Measurements from ENCODE around the gene CLDN7. TPM values are rescaled to one million over a fixed set of nuclear protein-coding genes. Genes with fewer than 3 reads are reported as not detected.

The CLDN7 gene
- total and polyA plus RNA-seq, 2 experiments from 2014 or later = 197 to 341 TPM

GRCh38 chr17:7253082-7253481 lies 9.2 kb downstream of the CLDN7 start:
- Histone ChIP-seq H3K36me3 (replicated peaks; ENCODE audit: insufficient read depth, low read depth) (no peaks in the 10 kb centered on the region), H3K27ac (peak overlapping the region; percentile 98), H3K79me2 (peaks cover 84% of the 10 kb centered on the region), H3K4me3 (peak overlapping the region; percentile 65), H3K27me3 (no peaks in the 10 kb centered on the region), H3K9me3 (ENCODE audit: low read depth) (no peaks in the 10 kb centered on the region), H2AFZ (peak overlapping the region; percentile 79), H3K9me2 (replicated peaks; ENCODE audit: insufficient read depth) (no peaks in the 10 kb centered on the region), H4K20me1 (ENCODE audit: insufficient read depth, poor library complexity, severe bottlenecking) (peaks cover 7% of the 10 kb centered on the region), H3K4me2 (peak overlapping the region; percentile 92), H3K4me1 (ENCODE audit: insufficient read depth) (peaks cover 21% of the 10 kb centered on the region)
- TF ChIP-seq, protein P1, sequence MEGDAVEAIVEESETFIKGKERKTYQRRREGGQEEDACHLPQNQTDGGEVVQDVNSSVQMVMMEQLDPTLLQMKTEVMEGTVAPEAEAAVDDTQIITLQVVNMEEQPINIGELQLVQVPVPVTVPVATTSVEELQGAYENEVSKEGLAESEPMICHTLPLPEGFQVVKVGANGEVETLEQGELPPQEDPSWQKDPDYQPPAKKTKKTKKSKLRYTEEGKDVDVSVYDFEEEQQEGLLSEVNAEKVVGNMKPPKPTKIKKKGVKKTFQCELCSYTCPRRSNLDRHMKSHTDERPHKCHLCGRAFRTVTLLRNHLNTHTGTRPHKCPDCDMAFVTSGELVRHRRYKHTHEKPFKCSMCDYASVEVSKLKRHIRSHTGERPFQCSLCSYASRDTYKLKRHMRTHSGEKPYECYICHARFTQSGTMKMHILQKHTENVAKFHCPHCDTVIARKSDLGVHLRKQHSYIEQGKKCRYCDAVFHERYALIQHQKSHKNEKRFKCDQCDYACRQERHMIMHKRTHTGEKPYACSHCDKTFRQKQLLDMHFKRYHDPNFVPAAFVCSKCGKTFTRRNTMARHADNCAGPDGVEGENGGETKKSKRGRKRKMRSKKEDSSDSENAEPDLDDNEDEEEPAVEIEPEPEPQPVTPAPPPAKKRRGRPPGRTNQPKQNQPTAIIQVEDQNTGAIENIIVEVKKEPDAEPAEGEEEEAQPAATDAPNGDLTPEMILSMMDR (IDR thresholded peaks at IDR 0.05; ENCODE audit: poor library complexity) = no peak
- TF ChIP-seq EZH2 (IDR thresholded peaks at IDR 0.05; ENCODE audit: borderline replicate concordance) (no peak), EZH2phosphoT487 (IDR thresholded peaks at IDR 0.05; ENCODE audit: low read depth, severe bottlenecking, unreplicated experiment) (no peak)
- DNase-seq (ENCODE audit: low spot score) = no peak
- WGBS (ENCODE audit: low lambda C conversion rate, missing lambda C conversion rate) = 75% methylated on average over 5 of the region's 5 CpGs

- Histone ChIP-seq H3K27ac (peak within 1 kb of the TSS; percentile 98), H2AFZ (peak within 1 kb of the TSS; percentile 94), H3K36me3 (replicated peaks; ENCODE audit: insufficient read depth, low read depth) (no peaks in the 10 kb centered on the region), H3K27me3 (no peaks in the 10 kb centered on the region), H3K4me2 (peak within 1 kb of the TSS; percentile 92), H3K9me3 (ENCODE audit: low read depth) (no peaks in the 10 kb centered on the region), H4K20me1 (ENCODE audit: insufficient read depth, poor library complexity, severe bottlenecking) (peaks cover 7% of the 10 kb centered on the region), H3K4me1 (ENCODE audit: insufficient read depth) (peaks cover 15% of the 10 kb centered on the region), H3K79me2 (peaks cover 86% of the 10 kb centered on the region), H3K4me3 (peak within 1 kb of the TSS; percentile 91), H3K9me2 (replicated peaks; ENCODE audit: insufficient read depth) (no peaks in the 10 kb centered on the region)
- TF ChIP-seq, protein P1 (IDR thresholded peaks at IDR 0.05; ENCODE audit: poor library complexity) = peak; percentile 46
- no peak for TF ChIP-seq EZH2phosphoT487 (IDR thresholded peaks at IDR 0.05; ENCODE audit: low read depth, severe bottlenecking, unreplicated experiment)
- DNase-seq (ENCODE audit: low spot score) = peak; percentile 95
- 3% methylated on average over 38 of the region's 55 CpGs for WGBS (ENCODE audit: low lambda C conversion rate, missing lambda C conversion rate)
These were observed 9.9 kb downstream of the CLDN7 start, which contains the start of gene ELP5 for GRCh38 chr17:7252176-7253043. ELP5 (plus strand) TSS chr17:7252215; CDS start chr17:7252551, 336 bp downstream.

GRCh38 chr17:7251661-7252175 lies 10.6 kb downstream of the CLDN7 start, which contains the start of gene CTDNEP1:
CTDNEP1 (minus strand) TSS chr17:7251734; CDS start chr17:7251296, 438 bp downstream.
- Histone ChIP-seq H2AFZ (peak within 1 kb of the TSS; percentile 94), H3K9me3 (ENCODE audit: low read depth) (no peaks in the 10 kb centered on the region), H3K79me2 (peaks cover 86% of the 10 kb centered on the region), H3K27ac (peak within 1 kb of the TSS; percentile 98), H3K27me3 (no peaks in the 10 kb centered on the region), H3K9me2 (replicated peaks; ENCODE audit: insufficient read depth) (no peaks in the 10 kb centered on the region), H4K20me1 (ENCODE audit: insufficient read depth, poor library complexity, severe bottlenecking) (peaks cover 7% of the 10 kb centered on the region), H3K36me3 (replicated peaks; ENCODE audit: insufficient read depth, low read depth) (no peaks in the 10 kb centered on the region), H3K4me2 (peak within 1 kb of the TSS; percentile 92), H3K4me3 (peak within 1 kb of the TSS; percentile 91), H3K4me1 (ENCODE audit: insufficient read depth) (peaks cover 15% of the 10 kb centered on the region)
- TF ChIP-seq, protein P1 (IDR thresholded peaks at IDR 0.05; ENCODE audit: poor library complexity) = no peak
- TF ChIP-seq EZH2phosphoT487 (IDR thresholded peaks at IDR 0.05; ENCODE audit: low read depth, severe bottlenecking, unreplicated experiment) (no peak), EZH2 (IDR thresholded peaks at IDR 0.05; ENCODE audit: borderline replicate concordance) (no peak)
- under 1% methylated on average over 18 of the region's 41 CpGs for WGBS (ENCODE audit: low lambda C conversion rate, missing lambda C conversion rate)
- DNase-seq (ENCODE audit: low spot score) = peak; percentile 99
